PFSK-1 (cell line): ENCODE results near the gene TAS2R60.

Experiments
- FOXP2 ChIP-seq: optimal IDR thresholded peaks from 2 replicates; pipeline ENCODE3; 2011; ENCODE audit warnings: borderline replicate concordance, control low read depth, inconsistent platforms; ENCODE audit not compliant: insufficient read depth; ENCODE audit errors: extremely low read length, extremely low read depth
- POLR2AphosphoS5 ChIP-seq: IDR thresholded peaks from 2 replicates; pipeline ENCODE4 v1.6.1; 2012; ENCODE audit warnings: low read depth, mild to moderate bottlenecking, control low read depth, low read length, moderate library complexity
- SIN3A ChIP-seq: IDR thresholded peaks from 2 replicates; pipeline ENCODE4 v1.6.1; 2012; ENCODE audit warnings: mild to moderate bottlenecking, low read length, moderate library complexity, borderline replicate concordance; ENCODE audit not compliant: insufficient read depth
- TF ChIP-seq, protein P1 (sequence below), 2 experiments: IDR thresholded peaks; 2 replicates each; pipeline versions ENCODE4 v1.6.1 to v1.8.0; 2011 to 2012; ENCODE audit warnings: low read depth in 2 of 2, low read length in 2 of 2, control low read depth in 1 of 2, inconsistent platforms in 1 of 2, mild to moderate bottlenecking in 1 of 2, moderate library complexity in 1 of 2; ENCODE audit not compliant: insufficient read depth in 1 of 2

DNA sequence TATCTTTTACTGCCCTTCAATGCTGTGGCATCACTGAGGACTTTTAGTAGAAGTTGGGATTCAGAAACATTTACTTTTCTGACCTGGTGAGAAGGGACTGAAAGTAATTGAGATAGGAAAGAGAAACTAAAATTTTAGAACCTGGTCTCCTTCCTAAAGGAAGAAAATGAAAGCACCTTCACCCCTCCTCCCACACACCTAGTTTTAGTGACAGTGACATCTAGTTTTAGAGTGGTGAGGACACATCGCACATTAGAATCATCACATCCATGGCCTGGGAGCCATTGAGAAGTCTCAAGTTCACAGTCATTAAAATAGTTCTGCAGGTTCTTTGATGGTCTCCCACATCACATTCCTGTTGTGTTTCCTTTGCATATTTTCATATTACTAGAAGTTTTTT lies 50.5 kb downstream of the TAS2R60 start:
- no peak for TF ChIP-seq POLR2AphosphoS5
- no peak for TF ChIP-seq SIN3A
- TF ChIP-seq, protein P1, sequence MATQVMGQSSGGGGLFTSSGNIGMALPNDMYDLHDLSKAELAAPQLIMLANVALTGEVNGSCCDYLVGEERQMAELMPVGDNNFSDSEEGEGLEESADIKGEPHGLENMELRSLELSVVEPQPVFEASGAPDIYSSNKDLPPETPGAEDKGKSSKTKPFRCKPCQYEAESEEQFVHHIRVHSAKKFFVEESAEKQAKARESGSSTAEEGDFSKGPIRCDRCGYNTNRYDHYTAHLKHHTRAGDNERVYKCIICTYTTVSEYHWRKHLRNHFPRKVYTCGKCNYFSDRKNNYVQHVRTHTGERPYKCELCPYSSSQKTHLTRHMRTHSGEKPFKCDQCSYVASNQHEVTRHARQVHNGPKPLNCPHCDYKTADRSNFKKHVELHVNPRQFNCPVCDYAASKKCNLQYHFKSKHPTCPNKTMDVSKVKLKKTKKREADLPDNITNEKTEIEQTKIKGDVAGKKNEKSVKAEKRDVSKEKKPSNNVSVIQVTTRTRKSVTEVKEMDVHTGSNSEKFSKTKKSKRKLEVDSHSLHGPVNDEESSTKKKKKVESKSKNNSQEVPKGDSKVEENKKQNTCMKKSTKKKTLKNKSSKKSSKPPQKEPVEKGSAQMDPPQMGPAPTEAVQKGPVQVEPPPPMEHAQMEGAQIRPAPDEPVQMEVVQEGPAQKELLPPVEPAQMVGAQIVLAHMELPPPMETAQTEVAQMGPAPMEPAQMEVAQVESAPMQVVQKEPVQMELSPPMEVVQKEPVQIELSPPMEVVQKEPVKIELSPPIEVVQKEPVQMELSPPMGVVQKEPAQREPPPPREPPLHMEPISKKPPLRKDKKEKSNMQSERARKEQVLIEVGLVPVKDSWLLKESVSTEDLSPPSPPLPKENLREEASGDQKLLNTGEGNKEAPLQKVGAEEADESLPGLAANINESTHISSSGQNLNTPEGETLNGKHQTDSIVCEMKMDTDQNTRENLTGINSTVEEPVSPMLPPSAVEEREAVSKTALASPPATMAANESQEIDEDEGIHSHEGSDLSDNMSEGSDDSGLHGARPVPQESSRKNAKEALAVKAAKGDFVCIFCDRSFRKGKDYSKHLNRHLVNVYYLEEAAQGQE (IDR thresholded peaks at IDR 0.05; ENCODE audit: insufficient read depth in 1 of 2, low read depth in 2 of 2, low read length in 2 of 2): no peak
- no peak for TF ChIP-seq FOXP2
